Sigmoid colon (tissue), 7 donors: ENCODE data around the gene RRP36. TPM values are rescaled to one million over a fixed set of nuclear protein-coding genes. Genes with fewer than 3 reads are reported as not detected.
A peak's percentile ranks its signal among the peaks of the same experiment; 100 is the strongest.

Source experiments
- DNase-seq: peaks from one replicate; pipeline ENCODE4 v3.0.0-alpha.2; 2019
- H3K27ac ChIP-seq, 4 donors: fragments of 200-600 bp; sonication (generic); one replicate each; pipeline ENCODE4 v1.5.1; 2016 to 2019; ENCODE audit warnings: mild to moderate bottlenecking in 1 of 4
- H3K27me3 ChIP-seq, 3 donors: fragments of 200-600 bp; sonication (generic); one replicate each; pipeline ENCODE4 v1.5.1; 2019; ENCODE audit warnings: mild to moderate bottlenecking in 1 of 3
- H3K36me3 ChIP-seq, 4 donors: fragments of 200-600 bp; sonication (generic); one replicate each; pipeline ENCODE4 v1.5.1; 2016 to 2019
- H3K4me1 ChIP-seq, 4 donors: fragments of 200-600 bp; sonication (generic); one replicate each; pipeline ENCODE4 v1.5.1; 2017 to 2019
- H3K4me3 ChIP-seq, 4 donors: fragments of 200-600 bp; sonication (generic); one replicate each; pipeline ENCODE4 v1.5.1; 2017 to 2019; ENCODE audit warnings: mild to moderate bottlenecking in 2 of 4, moderate library complexity in 1 of 4
- H3K9me3 ChIP-seq, 4 donors: fragments of 200-600 bp in 3 of 4; sonication (generic) in 3 of 4; one replicate each; pipeline versions ENCODE4 v1.5.1 to v1.6.1; 2013 to 2019
- EP300 ChIP-seq, 4 donors: sonication (generic); formaldehyde crosslinking; IDR thresholded peaks; one replicate each; pipeline ENCODE4 v1.6.1; 2017; ENCODE audit warnings: antibody characterized with exemption in 4 of 4
- POLR2A ChIP-seq, 2 donors: fragments of 450-650 bp; IDR thresholded peaks; one replicate each; pipeline ENCODE4 v1.6.1; 2016; ENCODE audit warnings: antibody characterized with exemption in 2 of 2, mild to moderate bottlenecking in 2 of 2, moderate library complexity in 2 of 2
- POLR2AphosphoS5 ChIP-seq, 4 donors: sonication (generic); formaldehyde crosslinking; IDR thresholded peaks; one replicate each; pipeline ENCODE4 v1.6.1; 2017; ENCODE audit warnings: antibody characterized with exemption in 4 of 4
- WGBS, 2 donors: extraction: QIAGEN DNeasy Blood & Tissue Kit; methylation state at CpG; one replicate each; pipeline ENCODE4 v1.1.7; 2013; 5-methylcytosine and 5-hydroxymethylcytosine counted together
- intact Hi-C: fragments of 100-400 bp; cut with DNase I; formaldehyde crosslinking; loops from one replicate; pipeline ENCODE4 v1.15.1; 2023
- polyA plus RNA-seq, 3 donors: library from polyadenylated mRNA; stranded (reverse); fragments of 200-250 nt; gene quantifications; one replicate each; pipeline ENCODE4 v1.2.3, GENCODE V29; 2013
- total RNA-seq, 4 donors: library from RNA; depleted of rRNA; stranded (reverse); fragments of >200 nt; gene quantifications; one replicate each; pipeline ENCODE4 v1.1.0, GENCODE V29; 2016
- TF ChIP-seq, protein P1 (sequence below), 4 experiments: fragments of 450-650 bp in 3 of 4; fragments of 200-600 bp in 1 of 4; IDR thresholded peaks; one replicate each; pipeline ENCODE4 v1.5.1; 2016 to 2019; ENCODE audit warnings: antibody characterized with exemption in 4 of 4, mild to moderate bottlenecking in 3 of 4, moderate library complexity in 2 of 4
- donor health status: healthy with polysubstance abuse.
- donor health status: Bipolar disorder and iron deficiency.
- donor health status: healthy.

RRP36 gene
- total and polyA plus RNA-seq, 7 donors: 24.6 to 50.8 (median 42.7) TPM

DNA sequence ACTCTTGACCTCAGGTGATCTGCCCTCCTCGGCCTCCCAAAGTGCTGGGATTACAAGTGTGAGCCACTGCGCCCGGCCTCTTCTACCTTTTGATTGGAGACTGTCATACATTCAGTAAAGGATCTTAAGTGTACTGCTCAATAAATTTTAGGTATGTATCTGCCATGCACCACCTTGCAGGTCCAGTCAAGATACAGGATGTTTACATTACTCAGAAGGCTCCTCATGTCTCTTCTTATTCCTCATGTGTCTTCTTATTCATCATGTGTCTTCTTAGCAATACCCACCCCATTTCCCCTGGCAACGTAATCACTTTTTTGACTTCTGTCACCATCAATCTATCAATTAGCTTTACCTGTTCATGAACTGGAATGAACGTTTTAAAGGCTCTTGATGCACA is 15.6 kb upstream of the RRP36 start:
- DNase-seq: no peak
- Histone ChIP-seq H3K9me3 (no peaks in the 10 kb centered on the region), H3K4me1 (no peaks in the 10 kb centered on the region), H3K27ac (no peak overlapping the region), H3K27me3 (no peaks in the 10 kb centered on the region), H3K36me3 (peaks cover 22 to 65% (median 37%) of the 10 kb centered on the region in 4 donors), H3K4me3 (no peak overlapping the region)
- TF ChIP-seq POLR2AphosphoS5 (IDR thresholded peaks at IDR 0.05): no peak
- TF ChIP-seq POLR2A (IDR thresholded peaks at IDR 0.05): no peak
- TF ChIP-seq EP300 (IDR thresholded peaks at IDR 0.05): no peak
- TF ChIP-seq, protein P1, sequence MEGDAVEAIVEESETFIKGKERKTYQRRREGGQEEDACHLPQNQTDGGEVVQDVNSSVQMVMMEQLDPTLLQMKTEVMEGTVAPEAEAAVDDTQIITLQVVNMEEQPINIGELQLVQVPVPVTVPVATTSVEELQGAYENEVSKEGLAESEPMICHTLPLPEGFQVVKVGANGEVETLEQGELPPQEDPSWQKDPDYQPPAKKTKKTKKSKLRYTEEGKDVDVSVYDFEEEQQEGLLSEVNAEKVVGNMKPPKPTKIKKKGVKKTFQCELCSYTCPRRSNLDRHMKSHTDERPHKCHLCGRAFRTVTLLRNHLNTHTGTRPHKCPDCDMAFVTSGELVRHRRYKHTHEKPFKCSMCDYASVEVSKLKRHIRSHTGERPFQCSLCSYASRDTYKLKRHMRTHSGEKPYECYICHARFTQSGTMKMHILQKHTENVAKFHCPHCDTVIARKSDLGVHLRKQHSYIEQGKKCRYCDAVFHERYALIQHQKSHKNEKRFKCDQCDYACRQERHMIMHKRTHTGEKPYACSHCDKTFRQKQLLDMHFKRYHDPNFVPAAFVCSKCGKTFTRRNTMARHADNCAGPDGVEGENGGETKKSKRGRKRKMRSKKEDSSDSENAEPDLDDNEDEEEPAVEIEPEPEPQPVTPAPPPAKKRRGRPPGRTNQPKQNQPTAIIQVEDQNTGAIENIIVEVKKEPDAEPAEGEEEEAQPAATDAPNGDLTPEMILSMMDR (IDR thresholded peaks at IDR 0.05): no peak
- intact Hi-C loops: no loop called here
- 91 to 95% methylated on average over 5 of the region's 5 CpGs for WGBS, 2 donors

DNA sequence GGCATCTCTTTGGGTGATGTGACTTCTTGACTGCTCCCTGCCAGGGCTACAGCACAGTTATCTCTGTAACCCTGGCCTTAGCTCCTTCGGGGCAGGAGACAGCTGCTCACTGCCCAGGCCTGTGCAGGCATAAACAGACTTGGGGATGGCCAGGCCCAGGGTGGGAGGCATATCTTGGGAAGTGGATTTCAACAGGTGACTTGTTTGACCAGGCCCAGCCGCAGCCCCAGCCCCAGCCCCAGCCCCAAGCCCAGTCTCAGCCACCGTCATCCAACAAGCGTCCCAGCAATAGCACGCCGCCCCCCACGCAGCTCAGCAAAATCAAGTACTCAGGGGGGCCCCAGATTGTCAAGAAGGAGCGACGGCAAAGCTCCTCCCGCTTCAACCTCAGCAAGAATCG is 15.2 kb upstream of the RRP36 start:
- Histone ChIP-seq H3K4me3 (no peak overlapping the region), H3K9me3 (no peaks in the 10 kb centered on the region), H3K27ac (no peak overlapping the region), H3K27me3 (no peaks in the 10 kb centered on the region), H3K36me3 (peaks cover 26 to 69% (median 41%) of the 10 kb centered on the region in 4 donors), H3K4me1 (no peaks in the 10 kb centered on the region)
- DNase-seq: no peak
- TF ChIP-seq POLR2A (IDR thresholded peaks at IDR 0.05): no peak
- TF ChIP-seq POLR2AphosphoS5 (IDR thresholded peaks at IDR 0.05): no peak
- TF ChIP-seq, protein P1 (IDR thresholded peaks at IDR 0.05): no peak
- TF ChIP-seq EP300 (IDR thresholded peaks at IDR 0.05): no peak
- WGBS, 2 donors: 96 to 97% methylated on average over 11 of the region's 11 CpGs
- intact Hi-C loops: no loop called here

DNA sequence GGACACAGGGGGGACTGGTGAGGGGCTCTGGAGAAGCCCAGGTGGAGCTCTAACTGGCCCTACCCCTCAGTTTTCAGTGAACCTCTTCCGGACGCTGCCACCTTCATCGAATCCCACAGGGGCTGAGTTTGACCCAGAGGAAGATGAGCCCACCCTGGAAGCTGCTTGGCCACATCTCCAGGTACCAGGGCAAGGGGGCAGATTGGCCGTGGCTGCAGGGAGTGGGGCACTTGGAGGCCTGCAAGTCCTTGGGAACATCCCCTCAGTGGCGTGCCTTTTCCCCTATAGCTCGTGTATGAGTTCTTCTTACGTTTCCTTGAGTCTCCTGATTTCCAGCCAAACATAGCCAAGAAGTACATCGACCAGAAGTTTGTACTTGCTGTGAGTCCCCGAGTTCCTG is 14.3 kb upstream of the RRP36 start:
- H3K36me3 ChIP-seq: peaks cover 26 to 77% (median 49%) of the 10 kb centered on the region in 4 donors
- H3K9me3 ChIP-seq: no peaks in the 10 kb centered on the region
- 93 to 96% methylated on average over 9 of the region's 9 CpGs for WGBS, 2 donors
- H3K27me3 ChIP-seq: no peaks in the 10 kb centered on the region
- no peak overlapping the region for H3K27ac ChIP-seq
- H3K4me1 ChIP-seq: peaks cover 0 to 5% (median 2%) of the 10 kb centered on the region in 4 donors
- no peak overlapping the region for H3K4me3 ChIP-seq
- DNase-seq: no peak
- intact Hi-C loops: no loop called here
- TF ChIP-seq POLR2A (IDR thresholded peaks at IDR 0.05) (no peak), EP300 (IDR thresholded peaks at IDR 0.05) (no peak), POLR2AphosphoS5 (IDR thresholded peaks at IDR 0.05) (no peak)
- TF ChIP-seq, protein P1 (IDR thresholded peaks at IDR 0.05): no peak

DNA sequence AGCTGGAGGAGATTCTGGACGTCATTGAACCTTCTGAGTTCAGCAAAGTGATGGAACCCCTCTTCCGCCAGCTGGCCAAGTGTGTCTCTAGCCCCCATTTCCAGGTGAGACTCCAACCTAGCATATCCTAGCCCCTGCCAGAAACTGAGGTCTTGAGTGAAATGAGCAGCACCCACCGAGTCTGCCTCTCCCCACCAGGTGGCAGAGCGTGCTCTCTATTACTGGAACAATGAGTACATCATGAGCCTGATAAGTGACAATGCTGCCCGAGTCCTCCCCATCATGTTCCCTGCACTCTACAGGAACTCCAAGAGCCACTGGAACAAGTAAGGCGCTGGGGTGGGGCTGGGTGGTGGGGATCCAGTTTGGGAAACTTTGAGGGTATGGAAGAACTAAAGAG is 12.3 kb upstream of the RRP36 start:
- 60 to 73% methylated on average over 6 of the region's 6 CpGs for WGBS, 2 donors
- Histone ChIP-seq H3K4me1 (peaks cover 0 to 19% (median 14%) of the 10 kb centered on the region in 4 donors), H3K9me3 (no peaks in the 10 kb centered on the region), H3K36me3 (peaks cover 26 to 69% (median 48%) of the 10 kb centered on the region in 4 donors), H3K27me3 (no peaks in the 10 kb centered on the region), H3K4me3 (no peak overlapping the region), H3K27ac (no peak overlapping the region)
- TF ChIP-seq, protein P1 (IDR thresholded peaks at IDR 0.05): peak in 2 of 4 experiments; percentile 10 to 19
- TF ChIP-seq EP300 (IDR thresholded peaks at IDR 0.05) (no peak), POLR2A (IDR thresholded peaks at IDR 0.05) (no peak)
- intact Hi-C loops: no loop called here
- DNase-seq: no peak

DNA sequence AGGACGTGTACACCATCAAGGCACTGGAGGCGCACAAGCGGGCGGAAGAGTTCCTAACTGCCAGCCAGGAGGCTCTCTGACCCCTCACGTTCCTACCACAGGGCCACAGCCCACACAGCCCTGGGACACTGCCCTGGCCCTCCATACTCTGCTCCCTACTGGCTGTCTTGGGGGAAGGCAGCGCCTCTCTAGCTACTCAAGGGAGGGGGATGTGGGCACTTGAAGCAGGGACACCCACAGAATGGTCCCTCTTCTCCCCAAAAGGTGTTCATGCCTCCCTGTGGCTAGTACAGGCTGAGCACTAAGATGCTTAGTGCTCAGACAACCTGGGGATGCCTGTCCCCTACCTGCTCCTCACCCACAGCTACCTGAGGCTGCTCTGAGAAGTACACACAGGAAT is 10.2 kb upstream of the RRP36 start:
- Histone ChIP-seq H3K27ac (no peak overlapping the region), H3K4me3 (no peak overlapping the region), H3K27me3 (no peaks in the 10 kb centered on the region), H3K4me1 (peaks cover 0 to 36% (median 32%) of the 10 kb centered on the region in 4 donors), H3K36me3 (peaks cover 26 to 63% (median 48%) of the 10 kb centered on the region in 4 donors), H3K9me3 (no peaks in the 10 kb centered on the region)
- no peak for DNase-seq
- TF ChIP-seq, protein P1 (IDR thresholded peaks at IDR 0.05): no peak
- TF ChIP-seq POLR2AphosphoS5 (IDR thresholded peaks at IDR 0.05) (no peak), POLR2A (IDR thresholded peaks at IDR 0.05) (no peak), EP300 (IDR thresholded peaks at IDR 0.05) (no peak)
- 87% methylated on average over 6 of the region's 6 CpGs for WGBS, 2 donors
- intact Hi-C loops: loop anchor here (5.0 kb wide), 2 partner anchors 79 to 109 kb away; no protein-coding TSS in a partner anchor
